Measurements from ENCODE around the gene SERGEF.

Gene SERGEF

DNA sequence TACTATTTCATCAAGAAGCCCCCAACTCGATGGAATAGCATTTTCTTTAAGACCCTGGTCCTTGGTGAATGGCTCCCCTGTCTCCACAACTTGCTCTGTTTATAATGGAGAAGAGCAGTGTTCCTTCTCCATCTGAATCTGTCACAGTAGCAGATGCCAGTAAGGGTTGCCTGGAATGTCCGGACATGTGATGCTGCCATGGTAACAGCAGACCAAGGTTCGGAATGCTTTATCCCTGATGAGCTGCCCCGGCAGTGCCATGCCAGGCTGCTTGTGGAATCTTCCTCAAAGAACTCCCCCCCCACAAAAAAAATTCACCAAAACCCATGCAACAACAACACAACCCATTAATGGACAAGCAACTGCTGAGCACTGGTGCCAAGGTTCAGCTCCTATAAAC is 205.8 kb downstream of the SERGEF start:
- no peak for DNase-seq

DNA sequence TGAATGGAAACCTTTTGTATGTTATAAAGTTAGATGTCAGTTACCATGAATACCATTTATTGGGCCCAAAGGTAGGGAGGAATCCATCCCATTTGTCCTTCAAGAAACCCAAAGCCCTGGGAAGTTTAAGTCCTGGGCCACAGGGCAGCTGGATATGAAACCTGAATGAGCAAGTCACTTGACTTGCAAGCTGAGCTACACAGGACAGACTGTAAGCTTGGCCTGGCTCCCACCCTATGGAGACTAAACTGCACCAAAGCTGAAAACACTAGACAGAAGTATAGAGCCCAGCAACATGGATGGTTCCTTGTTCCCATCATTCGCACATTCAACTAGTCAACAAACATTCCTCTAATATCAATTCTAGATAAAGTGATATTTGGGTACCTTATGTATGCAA is 207.0 kb downstream of the SERGEF start:
- no peak for DNase-seq

DNA sequence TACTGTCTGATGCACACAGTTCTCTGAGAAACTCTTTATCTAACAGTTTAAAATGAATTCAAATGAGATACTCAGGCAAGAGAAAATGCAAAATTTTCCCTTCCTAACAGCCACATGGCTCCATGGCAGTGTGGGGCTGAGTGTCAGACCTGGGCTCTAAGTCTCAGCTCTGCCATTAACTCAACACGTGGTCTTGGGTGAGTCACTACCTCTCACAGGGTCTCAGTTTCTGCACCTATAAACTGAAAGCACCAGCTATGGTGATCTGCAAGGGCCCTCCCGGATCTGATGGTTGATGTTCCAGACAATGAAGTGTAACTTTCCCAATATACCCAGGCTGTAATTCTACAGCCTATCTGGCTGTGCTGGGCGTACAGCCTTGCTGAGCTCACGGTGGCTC is 207.8 kb downstream of the SERGEF start:
- no peak for DNase-seq

DNA sequence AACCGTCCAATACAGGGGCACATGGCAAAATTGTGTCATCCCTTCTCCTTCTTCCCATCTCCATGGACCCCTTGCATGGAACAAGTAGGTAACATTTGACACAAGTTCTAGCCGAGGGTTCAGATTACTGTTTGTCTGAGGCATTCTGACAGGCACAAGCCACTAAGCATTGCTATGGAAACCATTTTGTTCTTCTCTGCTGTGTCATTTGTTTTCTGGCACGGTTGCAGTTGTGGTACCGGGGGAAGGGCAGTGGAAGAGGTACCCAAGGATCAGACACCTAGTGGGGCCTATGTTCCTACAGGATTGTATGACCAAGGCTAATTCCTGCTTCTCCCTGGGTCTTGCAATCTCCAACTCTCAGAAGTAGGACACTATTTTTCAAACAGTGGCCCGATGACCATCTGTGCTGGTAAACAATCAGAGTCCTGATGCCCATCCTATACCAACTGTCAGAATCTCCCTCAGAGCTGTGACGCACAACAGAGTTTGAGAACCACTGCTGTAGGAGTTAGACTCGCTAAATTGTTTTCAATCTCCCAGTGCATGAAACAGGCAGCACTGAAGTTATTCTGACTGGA is 209.0 kb downstream of the SERGEF start:
- no peak for DNase-seq

DNA sequence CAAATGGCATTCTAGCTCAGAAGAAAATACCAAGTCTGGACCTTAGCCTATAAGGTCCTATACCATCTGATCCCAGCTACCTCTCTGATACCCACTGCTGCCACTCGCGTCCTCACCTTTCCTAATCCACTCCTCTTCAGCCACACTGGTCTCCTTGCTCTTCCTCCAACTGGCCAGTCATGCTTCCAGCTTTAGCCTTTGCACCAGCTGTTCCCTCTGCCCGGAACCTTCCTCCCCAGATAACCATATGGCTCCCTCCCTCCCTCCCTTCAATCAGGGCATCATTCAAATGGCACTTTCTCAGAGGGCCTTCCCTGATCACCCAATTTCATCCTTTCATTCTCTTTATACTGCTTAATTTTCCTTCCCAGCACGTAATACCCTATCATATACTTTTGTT is 210.4 kb downstream of the SERGEF start:
- no peak for DNase-seq

DNA sequence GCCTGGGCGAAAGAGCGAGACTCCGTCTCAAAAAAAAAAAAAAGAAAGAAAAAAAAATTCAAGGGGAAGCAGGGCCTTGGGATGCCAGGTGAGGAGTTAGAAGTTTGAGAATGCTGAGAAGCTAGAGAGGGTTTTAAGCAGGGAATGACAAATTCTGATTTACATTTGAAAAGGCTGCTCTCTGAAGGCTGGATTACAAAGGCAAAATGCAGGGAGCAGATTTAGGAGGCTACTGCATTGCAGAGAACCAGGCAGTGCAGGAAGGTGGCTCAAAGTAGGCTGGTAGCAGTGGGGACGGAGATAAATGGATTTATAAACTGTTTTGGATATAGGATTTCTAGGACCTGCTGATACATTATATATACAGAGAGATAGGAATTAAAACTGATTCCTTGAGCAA is 211.7 kb downstream of the SERGEF start:
- DNase-seq = no peak

DNA sequence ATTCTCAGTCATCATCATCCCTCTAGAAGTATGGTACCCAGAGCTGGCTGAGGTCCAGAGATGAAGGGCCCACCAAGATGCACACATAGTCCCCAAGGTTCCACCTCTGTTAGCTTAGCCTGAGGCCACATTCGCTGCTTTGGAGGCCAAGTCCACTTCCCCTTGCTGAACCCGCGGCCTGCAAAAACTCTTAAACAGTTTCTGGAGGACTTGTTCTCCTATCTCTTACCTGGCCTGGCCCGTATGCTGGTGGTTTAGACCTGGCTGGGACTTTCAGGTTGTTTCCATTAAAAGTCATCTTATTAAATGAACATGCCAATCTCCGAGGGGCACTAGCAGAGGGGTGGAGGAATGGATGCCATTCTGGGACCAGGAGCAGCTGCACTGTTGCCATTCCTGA is 213.7 kb downstream of the SERGEF start:
- no peak for DNase-seq

DNA sequence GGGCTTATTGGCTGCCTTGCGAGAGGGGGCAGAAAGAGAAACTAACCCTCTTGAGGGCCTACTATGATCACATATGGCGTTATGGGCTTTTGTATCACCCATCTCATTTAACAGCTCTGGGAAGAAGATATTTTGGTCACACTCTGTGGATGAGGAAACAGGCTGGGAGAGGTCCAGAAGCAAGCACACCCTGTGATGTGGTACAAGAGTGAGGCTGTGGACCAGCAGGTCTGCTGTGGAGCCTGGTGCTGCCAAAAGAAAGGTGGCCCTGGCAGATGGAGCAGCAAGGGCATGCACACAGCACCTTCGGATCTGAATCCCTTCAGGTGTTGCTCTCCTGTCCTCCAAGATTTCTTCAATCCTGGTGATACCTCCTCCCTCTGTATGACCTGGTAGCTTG is 214.1 kb downstream of the SERGEF start:
- DNase-seq = no peak

DNA sequence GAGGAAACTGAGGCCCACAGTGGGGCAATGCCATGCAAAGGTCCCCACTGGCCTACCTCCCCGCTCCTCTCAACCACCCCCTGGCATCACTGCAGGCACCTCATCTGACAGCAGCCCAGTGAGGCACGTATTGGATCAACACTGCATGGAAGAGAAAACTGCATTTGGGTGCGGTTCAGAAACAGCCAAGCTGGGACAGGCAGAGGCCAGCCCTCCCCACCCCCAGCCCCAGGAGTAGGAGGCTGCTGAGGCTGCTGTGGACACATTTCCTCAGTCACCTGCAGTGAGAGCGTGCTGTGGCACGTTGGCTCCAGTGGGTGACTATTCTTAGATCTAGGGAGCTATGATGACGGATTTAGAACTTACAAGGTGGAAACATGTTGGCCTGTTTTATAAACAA is 214.6 kb downstream of the SERGEF start:
- no peak for DNase-seq

DNA sequence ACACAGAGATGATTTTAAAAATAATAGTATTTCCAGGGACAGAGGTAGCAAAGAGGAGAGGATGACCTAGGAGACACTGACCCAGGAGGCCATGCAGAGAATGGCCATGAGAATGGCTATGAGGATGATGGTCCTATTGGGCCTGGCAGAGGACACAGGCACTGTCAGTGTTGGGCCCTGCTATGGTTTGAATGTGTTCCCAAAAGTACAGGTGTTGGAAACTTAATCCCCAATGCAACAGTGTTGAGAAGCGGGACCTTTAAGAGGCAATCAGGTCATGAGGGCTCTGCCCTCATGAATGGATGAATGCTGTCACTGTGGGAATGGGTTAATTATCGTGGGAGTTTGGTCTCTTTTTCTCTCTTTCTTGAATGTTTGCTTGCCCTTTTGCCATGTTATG is 216.7 kb downstream of the SERGEF start:
- no peak for DNase-seq

DNA sequence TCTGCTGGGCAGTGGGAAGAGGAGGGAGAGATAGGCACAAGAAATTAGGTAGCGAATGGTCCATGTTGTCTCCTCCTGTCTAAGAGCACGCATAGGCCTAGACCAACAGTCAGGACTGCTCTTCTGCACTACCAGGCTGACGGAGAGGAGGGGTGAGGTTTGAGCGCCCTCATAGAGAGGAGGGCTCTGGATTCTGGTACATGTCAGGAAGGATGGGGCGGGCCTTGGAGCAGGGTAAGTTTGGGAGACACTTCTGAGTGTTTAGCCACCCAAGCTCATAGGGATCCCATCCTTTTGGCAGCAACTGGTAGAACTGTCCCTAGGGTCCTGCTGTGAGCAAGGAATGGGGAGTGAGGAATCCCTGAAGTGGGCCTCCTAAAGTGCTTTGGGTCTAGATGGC is 217.9 kb downstream of the SERGEF start:
- DNase-seq = no peak

DNA sequence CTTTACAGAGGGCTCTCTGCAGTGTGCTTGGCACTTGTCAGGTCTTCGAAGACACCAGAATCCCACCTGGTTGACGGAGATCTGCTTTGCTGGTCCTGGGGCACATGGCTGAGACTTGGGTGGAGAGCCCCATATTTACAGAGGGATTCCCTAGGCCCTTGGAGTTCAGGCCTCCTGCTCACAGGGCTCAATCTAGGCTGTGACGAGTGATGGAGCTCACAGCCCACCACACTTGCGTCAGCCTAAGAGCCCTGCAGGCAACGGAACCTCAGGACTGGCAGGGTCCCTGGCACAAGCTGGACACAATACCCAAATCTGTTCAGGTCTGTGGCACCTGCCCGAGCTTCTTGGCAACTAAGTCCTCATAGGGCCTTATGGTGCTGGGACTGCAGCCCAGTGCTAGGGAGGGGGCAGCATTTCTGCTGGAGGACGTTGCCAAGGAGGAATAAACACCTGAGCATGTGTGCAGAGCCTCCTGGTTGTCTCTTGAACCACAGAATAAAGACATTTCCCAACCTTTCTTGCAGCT is 219.1 kb downstream of the SERGEF start:
- no peak for DNase-seq

DNA sequence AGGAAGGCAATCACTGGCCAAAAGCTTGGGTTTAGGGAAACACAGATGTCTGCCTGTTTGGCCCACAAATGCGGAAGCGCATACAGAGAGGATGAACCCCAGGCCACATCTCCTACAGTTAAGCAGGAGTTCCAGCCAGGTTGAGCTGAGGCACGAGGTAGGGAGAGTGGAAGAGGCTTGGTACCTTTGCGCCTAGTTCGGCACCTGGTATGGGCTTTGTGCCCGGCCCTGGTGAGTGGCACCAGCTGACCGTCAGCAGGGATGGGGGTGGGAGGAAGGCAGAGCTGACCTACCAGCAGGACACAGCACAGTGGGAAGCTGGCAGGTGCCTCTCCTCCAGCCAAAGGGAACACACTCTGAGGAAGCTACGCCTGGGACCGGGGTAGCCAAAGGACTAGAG is 220.7 kb downstream of the SERGEF start:
- DNase-seq = no peak

DNA sequence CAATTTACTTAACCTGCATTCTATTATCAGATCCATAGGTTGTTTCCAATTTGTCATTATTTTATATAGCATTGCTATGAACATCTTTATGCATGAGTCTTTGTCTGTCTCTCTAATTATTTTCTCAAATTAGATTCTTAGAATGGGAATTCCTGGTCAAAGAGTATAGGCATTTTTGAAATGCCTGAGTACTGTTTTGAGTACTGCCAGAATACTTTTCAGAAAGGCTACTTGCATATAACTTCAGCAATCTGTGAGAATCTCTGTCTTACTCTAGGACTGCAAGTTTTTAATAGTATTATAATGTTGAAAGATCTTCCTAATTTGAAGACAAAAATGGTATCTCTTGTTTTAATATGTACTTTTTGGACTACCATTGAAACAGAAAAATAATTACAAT is 221.7 kb downstream of the SERGEF start:
- DNase-seq = no peak

DNA sequence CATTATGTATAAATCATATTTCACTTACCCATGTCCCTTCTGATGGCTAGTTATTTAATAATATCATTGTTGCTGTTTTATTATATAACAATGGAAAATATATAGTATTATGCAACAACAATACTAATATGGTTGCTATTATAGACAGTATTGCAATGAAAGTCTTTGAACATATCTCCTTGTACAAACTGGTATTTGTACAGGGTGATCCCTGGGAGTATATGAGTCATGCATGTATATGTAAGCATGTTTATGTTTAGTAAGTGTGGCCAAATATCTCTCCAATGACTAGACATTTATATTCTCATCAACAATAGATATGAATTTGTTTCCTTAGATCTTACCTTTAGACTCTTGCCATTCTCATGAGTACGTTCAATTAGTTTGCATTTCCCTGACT is 222.4 kb downstream of the SERGEF start:
- DNase-seq = no peak

DNA sequence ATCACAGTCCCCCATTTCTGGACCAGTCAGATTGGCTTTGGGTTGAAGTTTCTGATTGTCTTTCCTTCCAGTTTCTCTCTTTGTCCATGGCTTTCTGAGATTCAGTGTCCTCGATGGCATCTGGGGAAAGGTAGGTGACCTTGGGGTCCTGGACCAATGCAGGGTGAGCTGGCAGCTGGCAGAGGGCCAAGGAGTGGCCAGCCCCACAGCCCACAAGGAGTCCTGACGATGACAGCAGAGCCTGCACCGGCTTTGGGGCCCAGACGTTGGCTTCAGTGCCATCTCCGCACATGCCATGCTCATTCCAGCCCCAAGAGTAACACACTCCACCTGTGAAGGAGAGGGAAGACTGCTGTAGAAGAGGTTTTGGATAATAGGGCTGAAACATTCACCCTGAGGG is 224.8 kb downstream of the SERGEF start:
- DNase-seq = no peak

DNA sequence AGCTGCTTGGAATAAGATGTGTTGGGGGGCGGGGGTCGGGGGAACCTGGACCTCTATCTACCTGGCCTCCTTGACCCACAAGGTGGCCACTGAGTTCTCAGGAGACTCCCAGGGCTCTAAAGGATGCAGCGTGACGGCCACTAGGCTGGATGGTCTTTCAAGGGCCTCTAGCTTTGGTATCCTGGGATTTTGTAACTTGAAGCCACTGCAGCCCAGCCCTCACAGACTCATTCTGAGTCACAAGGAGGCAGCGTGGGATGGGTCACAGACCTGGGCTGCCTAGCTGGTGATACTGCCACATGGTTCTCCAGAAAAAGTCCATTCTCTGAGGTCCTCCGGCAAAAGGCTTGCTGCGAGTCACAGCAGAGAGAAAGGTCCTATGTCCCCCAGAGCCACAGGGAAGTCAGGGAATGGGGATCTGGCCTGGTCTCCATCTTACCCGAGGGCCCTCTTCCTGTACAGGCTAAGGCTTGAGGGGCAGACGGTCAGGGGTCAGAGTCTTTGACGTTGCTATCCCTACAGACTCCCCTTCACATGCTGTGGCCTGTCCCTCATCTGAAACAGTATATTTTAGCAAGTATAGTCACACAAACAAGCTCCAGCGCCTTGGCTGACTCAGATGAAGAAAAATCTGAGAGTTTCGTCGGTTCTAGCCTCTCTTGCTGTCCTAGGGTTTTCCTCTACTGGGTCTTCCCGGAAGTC is 225.9 kb downstream of the SERGEF start:
- DNase-seq = no peak

DNA sequence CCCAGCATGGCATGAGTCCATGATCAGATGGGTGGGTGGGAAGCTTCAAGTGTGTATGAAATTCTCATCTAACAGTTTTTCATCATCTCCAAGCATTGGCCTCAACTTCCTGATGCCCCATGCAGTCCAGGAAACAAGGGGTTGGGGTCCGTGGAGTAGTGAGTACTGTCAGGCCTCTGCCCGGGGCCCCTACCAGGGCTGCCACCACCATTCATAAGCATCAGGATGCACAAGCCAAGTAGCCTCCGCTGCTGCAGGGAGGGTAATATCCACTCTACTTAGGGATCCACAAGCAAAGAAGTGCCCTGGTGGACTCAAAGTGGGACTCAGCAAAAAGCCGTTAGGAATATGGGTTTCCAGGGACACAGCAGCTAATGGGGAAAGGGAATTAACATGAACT is 229.0 kb downstream of the SERGEF start:
- DNase-seq = no peak

DNA sequence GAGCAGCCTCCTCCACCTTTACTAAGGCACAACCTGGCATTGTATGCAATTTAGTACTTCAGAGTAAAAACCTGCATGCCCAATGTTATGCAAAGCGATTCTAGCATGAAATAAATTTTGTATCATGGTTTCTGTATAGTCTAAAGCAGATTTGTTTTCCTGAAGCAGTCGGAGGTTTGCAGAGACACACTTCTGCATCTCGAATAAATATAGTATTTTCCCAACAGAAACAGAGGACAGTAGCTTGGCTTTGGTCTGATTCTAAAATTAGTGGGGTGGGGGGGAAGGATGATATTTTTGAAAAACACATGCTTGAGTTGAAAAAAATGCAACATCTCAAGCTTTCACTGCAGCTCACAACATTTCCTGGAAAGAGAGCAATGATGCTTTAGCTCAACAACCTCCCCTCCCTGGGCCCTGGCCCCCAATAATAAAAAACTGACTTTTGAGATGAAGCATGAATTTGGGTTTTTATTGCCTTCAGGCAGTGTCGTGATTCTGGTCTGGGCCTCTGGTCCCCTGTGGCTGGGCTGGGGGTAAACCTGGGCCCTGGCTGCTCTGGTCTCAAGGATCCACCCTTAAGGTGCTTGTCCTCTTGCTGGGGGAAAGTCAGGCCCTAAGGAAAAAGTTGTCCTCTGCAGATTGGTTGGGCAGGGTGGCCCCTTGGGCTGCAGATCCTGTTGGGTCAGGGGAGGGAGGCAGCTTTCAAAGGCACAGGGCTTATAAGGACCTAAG is 230.1 kb downstream of the SERGEF start:
- no peak for DNase-seq

DNA sequence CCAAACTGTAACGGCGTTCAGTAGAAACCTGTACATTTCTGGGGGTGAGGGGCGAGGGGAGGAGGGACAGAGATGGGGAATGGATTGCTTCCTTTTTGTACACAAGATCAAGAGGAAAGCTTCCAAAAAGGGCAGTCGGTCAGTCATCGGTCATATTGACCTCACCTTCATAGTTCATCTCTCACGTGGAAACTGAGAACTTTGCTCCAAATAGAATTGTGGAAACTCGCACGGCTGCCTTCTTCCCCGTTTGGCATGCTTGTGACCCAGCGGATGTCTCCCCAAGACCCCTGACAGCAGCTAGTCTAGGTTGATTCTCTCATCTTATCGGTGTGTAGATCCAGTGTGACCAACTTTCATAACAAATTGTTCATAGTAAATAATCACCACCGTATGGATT is 230.7 kb downstream of the SERGEF start:
- DNase-seq = no peak

DNA sequence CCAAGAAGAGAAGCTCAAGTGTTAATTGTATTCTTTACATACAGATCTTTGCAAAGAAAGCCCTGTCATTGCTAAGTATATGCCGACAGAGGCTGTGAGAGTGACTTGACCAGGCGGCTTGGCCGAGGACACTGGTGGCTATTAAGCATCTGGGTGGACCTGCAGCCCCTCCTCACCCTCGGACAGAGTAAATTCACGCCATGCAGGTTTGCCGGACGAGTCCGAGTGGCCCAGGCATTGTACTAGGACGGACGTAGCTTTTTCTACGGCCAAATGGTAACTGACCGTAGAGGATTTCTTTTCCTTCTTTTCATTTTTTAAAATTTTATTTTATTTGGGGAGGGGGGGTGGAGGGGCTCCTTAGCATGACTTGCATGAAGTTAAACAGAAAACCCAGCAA is 231.2 kb downstream of the SERGEF start:
- DNase-seq = no peak

DNA sequence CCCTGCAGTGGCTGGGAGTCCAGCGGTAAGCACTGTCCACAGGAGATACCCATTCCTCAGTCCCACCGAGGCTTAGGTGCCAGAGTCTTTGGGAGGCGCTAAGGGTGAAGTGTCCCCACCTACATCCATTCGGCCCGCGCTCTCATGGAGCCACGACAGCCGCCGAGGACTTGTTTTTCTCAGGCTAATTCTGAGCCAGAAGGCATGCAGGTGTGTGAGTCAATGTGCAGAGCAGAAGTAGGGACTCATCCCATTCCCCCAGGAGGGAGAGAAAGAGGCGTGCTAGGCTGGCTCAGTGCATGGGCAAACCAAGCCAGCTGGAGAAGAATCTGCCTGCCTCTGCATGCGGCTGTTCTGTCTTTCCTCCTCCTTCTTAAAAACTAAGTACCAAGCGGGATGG is 231.6 kb downstream of the SERGEF start:
- no peak for DNase-seq

DNA sequence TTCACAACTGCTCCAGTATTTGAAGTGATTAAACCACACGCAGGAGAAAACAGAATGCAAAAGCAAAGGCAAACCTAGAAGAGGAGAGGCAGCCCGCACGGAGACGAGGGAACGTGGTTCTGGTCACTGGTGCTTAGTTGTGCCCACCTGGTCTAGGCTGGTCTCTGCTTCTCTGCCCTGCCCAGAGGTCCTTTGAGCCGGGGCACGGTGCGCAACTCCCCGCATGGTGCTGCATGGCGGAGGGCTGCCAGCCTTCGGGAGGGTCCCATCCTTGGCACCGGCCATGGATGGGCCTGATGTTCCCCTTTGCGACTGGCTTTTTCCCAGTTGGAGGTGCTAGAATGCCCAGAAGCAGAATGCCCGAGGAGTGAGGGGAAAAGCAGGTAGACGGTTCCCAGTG is 232.2 kb downstream of the SERGEF start:
- no peak for DNase-seq

DNA sequence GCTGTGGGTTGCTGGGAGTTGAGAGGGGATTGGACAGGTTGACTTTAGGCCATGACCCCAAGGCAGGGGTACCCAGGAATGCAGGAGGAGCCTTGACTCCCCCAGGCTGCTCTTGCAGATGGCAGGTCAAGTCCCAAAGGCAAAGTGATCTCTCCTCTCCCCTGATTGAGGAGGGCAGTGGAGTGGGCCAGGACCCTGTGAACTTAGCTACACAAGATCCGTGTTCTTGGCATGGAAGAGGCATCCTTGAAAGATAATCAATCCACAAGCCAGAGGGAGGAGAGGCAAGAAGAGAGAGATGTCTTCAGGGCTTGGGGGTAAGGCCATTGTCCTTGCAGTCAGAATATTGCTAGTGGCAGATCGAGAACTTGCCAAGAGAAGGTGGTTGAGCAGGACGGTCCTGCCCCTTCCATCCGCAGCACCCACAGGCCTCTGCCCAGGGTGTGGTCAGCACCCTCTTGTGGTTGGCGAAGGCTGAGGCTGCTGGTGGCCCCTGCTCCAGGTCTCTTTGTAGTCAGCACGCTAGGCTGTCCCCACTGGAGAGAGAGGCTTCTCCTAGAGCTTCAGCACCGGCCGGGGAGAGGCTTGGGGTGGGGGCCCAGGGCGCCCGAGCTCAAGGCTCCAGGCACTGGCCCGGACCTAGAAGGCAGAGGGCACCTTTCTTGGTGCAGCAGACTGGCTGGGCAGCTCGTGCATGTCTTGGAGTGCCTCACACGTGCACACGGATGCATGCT is 232.8 kb downstream of the SERGEF start:
- no peak for DNase-seq
